HFFc6 (cell line): ENCODE measurements around the gene CADM1. TPM values are rescaled to one million over a fixed set of nuclear protein-coding genes. Genes with fewer than 3 reads are reported as not detected.

ENCODE experiments used
- DNase-seq: peaks from one replicate; pipeline ENCODE4 v3.0.0-alpha.2; 2018
- H3K27ac Mint-ChIP-seq: 2 replicates; pipeline ENCODE4 v1.8.0; 2020; ENCODE audit warnings: mild to moderate bottlenecking, mixed read lengths
- H3K27me3 Mint-ChIP-seq: 2 replicates; pipeline ENCODE4 v1.8.0; 2021; ENCODE audit warnings: mild to moderate bottlenecking, moderate library complexity, mixed read lengths; ENCODE audit not compliant: insufficient read depth
- H3K36me3 Mint-ChIP-seq: 2 replicates; pipeline ENCODE4 v1.8.0; 2021; ENCODE audit warnings: low read depth, mixed read lengths
- H3K4me1 Mint-ChIP-seq: 2 replicates; pipeline ENCODE4 v1.8.0; 2020; ENCODE audit warnings: low read depth, mixed read lengths
- H3K4me3 Mint-ChIP-seq: 2 replicates; pipeline ENCODE4 v1.8.0; 2020; ENCODE audit warnings: mild to moderate bottlenecking, moderate library complexity, mixed read lengths
- H3K9me3 Mint-ChIP-seq: 2 replicates; pipeline ENCODE4 v1.8.0; 2020; ENCODE audit warnings: mild to moderate bottlenecking, mixed read lengths
- total RNA-seq, 6 experiments: library from RNA; stranded (reverse); fragmentation: NEBNext Ultra II Directional; extraction: Animal tissue kit (Norgen Biotek cat#: 25700); gene quantifications; 2 replicates in 1 of 6; 3 replicates in 5 of 6; pipeline ENCODE4 v1.2.3, GENCODE V29; 2021
- TF ChIP-seq, protein P1 (sequence below): fragments of 200-600 bp; sonication (generic); IDR thresholded peaks from 2 replicates; pipeline ENCODE4 v1.5.0; 2021; ENCODE audit warnings: antibody characterized with exemption, mild to moderate bottlenecking

Gene CADM1
- total RNA-seq, 6 experiments from 2014 or later = not detected

DNA sequence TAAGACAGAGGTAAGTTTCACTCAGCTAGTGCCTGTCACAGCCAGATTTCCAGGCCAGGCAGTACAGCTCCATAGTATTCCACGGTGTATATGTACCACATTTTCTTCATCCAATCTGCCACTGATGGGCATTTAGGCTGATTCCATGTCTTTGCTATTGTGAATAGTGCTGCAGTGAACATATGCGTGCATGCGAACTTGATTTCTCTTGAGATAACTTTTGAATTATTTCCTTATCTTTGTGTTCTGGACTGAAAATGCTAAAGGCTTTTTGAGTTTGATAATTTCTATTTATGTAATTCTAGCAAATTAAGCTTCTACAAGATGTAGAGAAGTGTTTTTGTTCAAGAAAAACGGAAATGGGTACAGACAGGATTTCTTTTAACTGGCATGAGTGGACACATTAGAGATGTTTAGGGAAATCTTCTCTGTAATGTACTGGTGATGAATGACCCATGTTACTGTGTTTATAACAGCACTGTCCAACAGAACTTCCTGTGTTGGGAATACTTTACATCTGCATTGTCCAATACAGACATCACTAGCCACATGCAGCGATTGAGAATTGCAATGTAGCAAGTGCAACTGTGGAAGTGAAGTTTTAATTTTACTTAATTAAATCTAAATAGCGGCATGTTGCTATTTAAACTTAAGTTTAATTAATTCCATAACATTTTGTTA lies 151.3 kb downstream of the CADM1 start:
- Mint-ChIP-seq H3K9me3 (peaks cover 9% of the 10 kb centered on the region), H3K27ac (no peak overlapping the region), H3K36me3 (no peaks in the 10 kb centered on the region), H3K4me1 (no peaks in the 10 kb centered on the region), H3K4me3 (no peak overlapping the region), H3K27me3 (no peaks in the 10 kb centered on the region)
- DNase-seq = no peak
- TF ChIP-seq, protein P1, sequence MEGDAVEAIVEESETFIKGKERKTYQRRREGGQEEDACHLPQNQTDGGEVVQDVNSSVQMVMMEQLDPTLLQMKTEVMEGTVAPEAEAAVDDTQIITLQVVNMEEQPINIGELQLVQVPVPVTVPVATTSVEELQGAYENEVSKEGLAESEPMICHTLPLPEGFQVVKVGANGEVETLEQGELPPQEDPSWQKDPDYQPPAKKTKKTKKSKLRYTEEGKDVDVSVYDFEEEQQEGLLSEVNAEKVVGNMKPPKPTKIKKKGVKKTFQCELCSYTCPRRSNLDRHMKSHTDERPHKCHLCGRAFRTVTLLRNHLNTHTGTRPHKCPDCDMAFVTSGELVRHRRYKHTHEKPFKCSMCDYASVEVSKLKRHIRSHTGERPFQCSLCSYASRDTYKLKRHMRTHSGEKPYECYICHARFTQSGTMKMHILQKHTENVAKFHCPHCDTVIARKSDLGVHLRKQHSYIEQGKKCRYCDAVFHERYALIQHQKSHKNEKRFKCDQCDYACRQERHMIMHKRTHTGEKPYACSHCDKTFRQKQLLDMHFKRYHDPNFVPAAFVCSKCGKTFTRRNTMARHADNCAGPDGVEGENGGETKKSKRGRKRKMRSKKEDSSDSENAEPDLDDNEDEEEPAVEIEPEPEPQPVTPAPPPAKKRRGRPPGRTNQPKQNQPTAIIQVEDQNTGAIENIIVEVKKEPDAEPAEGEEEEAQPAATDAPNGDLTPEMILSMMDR = no peak

DNA sequence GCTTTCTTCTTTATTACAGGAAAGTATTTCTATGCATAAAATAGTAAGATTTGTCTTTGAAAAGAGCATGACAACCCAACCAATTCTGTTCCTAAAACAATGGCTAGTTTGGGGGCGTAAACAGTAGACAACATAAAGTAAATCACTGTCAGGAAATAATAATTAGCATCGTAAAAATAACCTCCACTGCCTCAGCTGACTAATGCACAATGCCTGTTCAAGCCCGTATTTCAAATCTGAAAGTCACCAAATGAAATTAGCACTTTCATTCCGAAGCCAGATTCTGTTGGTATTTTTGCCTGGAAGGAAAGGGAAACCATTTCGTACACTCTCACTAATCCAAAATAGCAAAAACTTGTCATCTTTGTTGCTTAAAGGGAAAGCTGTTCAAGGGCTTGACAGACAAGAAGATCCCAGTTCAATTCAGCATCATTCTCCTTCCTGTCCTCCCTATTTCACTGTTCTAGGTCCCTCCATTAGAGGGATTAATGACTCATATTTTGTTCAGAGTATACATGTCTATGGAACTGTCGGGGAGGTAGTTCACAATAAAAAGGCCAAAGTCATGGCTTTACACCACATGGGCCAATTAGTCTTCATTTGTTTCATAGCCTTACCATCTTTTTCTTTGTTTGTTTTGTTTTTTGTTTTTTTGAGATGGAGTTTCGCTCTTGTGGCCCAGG lies 154.7 kb downstream of the CADM1 start:
- peaks cover 16% of the 10 kb centered on the region for H3K9me3 Mint-ChIP-seq
- TF ChIP-seq, protein P1 = no peak
- DNase-seq = no peak
- H3K36me3 Mint-ChIP-seq = no peaks in the 10 kb centered on the region
- no peak overlapping the region for H3K27ac Mint-ChIP-seq
- no peaks in the 10 kb centered on the region for H3K27me3 Mint-ChIP-seq
- H3K4me3 Mint-ChIP-seq = no peak overlapping the region
- no peaks in the 10 kb centered on the region for H3K4me1 Mint-ChIP-seq

DNA sequence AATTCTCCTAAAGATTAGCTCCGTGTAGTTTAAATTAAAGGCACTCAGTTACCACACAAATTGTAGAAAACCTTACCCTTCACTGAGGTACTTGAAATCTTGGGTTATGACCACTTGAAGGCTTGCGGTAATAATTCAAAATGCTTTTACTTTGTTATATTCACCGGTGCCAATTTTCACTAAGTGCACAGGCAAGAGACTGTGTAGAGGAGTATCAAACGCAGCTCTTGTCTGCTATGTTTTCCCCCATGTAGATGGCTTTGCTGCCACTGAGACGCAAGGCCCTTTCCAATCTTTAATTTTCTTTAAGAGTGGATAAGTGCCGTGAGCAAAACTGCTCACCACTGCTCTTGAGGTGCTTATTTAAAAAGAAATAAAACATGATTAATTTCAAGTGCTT lies 155.8 kb downstream of the CADM1 start:
- no peaks in the 10 kb centered on the region for H3K36me3 Mint-ChIP-seq
- no peak overlapping the region for H3K27ac Mint-ChIP-seq
- no peak overlapping the region for H3K4me3 Mint-ChIP-seq
- peaks cover 22% of the 10 kb centered on the region for H3K9me3 Mint-ChIP-seq
- no peak for DNase-seq
- TF ChIP-seq, protein P1 = no peak
- H3K27me3 Mint-ChIP-seq = no peaks in the 10 kb centered on the region
- no peaks in the 10 kb centered on the region for H3K4me1 Mint-ChIP-seq

DNA sequence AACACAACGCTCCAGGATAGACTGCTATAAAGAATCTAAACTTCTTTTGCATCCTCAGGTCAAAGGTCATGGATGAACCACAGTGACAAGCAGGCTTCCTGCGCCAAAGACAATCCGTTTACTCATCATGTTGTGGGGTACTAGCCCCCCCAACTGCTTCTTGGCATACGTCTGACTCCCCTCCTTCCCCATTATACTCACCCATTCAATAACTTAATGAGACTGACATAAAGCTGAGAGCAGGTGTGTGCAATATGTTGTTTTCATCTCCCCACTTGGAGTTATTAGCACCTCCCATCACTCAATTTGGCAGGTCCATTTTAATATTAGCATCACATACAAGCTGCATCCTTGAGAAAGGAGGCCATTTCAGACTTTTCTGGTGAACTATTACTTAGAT lies 157.1 kb downstream of the CADM1 start:
- Mint-ChIP-seq H3K36me3 (no peaks in the 10 kb centered on the region), H3K4me1 (no peaks in the 10 kb centered on the region), H3K9me3 (peaks cover 26% of the 10 kb centered on the region), H3K27ac (no peak overlapping the region), H3K4me3 (no peak overlapping the region), H3K27me3 (no peaks in the 10 kb centered on the region)
- no peak for DNase-seq
- TF ChIP-seq, protein P1 = no peak

DNA sequence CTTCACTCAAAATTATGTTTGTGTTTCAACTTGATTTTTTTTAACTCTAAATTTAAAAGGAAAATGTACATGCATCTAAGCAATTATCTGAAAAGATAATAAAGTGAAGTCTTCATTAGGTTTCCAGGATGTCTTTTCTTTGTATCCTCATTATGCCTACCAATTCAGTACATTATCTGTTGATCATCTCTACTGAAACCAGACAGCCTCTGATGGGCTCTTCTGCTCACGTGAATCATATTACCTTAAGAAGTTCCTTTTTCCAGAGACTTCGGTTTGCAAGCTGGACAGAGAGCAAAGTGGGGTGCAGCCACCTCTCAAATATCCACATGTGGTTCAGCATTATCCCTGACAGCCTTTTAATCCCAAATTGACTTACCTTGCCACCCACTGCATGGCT lies 158.4 kb downstream of the CADM1 start:
- H3K27ac Mint-ChIP-seq = no peak overlapping the region
- no peaks in the 10 kb centered on the region for H3K36me3 Mint-ChIP-seq
- H3K9me3 Mint-ChIP-seq = peaks cover 26% of the 10 kb centered on the region
- TF ChIP-seq, protein P1 = no peak
- H3K4me3 Mint-ChIP-seq = no peak overlapping the region
- no peaks in the 10 kb centered on the region for H3K27me3 Mint-ChIP-seq
- H3K4me1 Mint-ChIP-seq = no peaks in the 10 kb centered on the region
- no peak for DNase-seq
